Gastroesophageal sphincter (tissue), 4 donors: Measurements from ENCODE around the gene PIANP. TPM values are rescaled to one million over a fixed set of nuclear protein-coding genes. Genes with fewer than 3 reads are reported as not detected.

Source experiments
- ATAC-seq: fragments of 150-250 bp; one replicate; pipeline ENCODE4 v1.9.1; 2016; ENCODE audit warnings: mild to moderate bottlenecking, moderate library complexity
- H3K27ac ChIP-seq, 4 donors: fragments of 200-600 bp; sonication (generic) in 3 of 4; 1 replicate in 3 of 4; 2 replicates in 1 of 4; pipeline ENCODE4 v1.5.1; 2016 to 2019
- H3K27me3 ChIP-seq: fragments of 200-600 bp; sonication (generic); one replicate; pipeline ENCODE4 v1.5.1; 2019
- H3K36me3 ChIP-seq, 2 donors: fragments of 200-600 bp; sonication (generic); one replicate each; pipeline ENCODE4 v1.5.1; 2019; ENCODE audit warnings: control low read depth in 1 of 2
- H3K4me1 ChIP-seq, 3 donors: fragments of 200-600 bp; sonication (generic); 1 replicate in 2 of 3; 2 replicates in 1 of 3; pipeline ENCODE4 v1.5.1; 2016 to 2019; ENCODE audit warnings: control low read depth in 2 of 3
- H3K4me3 ChIP-seq, 2 donors: fragments of 200-600 bp; sonication (generic); one replicate each; pipeline ENCODE4 v1.5.1; 2019; ENCODE audit warnings: mild to moderate bottlenecking in 1 of 2, moderate library complexity in 1 of 2
- H3K9me3 ChIP-seq, 3 donors: fragments of 200-600 bp; sonication (generic); one replicate each; pipeline ENCODE4 v1.5.1; 2017 to 2019; ENCODE audit warnings: control low read depth in 2 of 3
- CTCF ChIP-seq, 4 experiments: fragments of 200-600 bp in 2 of 4; fragments of 450-650 bp in 2 of 4; sonication (generic) in 1 of 4; IDR thresholded peaks; one replicate each; pipeline ENCODE4 v1.5.1; 2017 to 2019; ENCODE audit warnings: antibody characterized with exemption in 4 of 4, mild to moderate bottlenecking in 2 of 4, moderate library complexity in 2 of 4
- EP300 ChIP-seq: sonication (generic); formaldehyde crosslinking; IDR thresholded peaks from one replicate; pipeline ENCODE4 v1.6.1; 2017; ENCODE audit warnings: antibody characterized with exemption, mild to moderate bottlenecking
- POLR2A ChIP-seq, 2 donors: fragments of 450-650 bp; IDR thresholded peaks; one replicate each; pipeline ENCODE4 v1.6.1; 2017; ENCODE audit warnings: antibody characterized with exemption in 2 of 2, mild to moderate bottlenecking in 2 of 2, moderate library complexity in 1 of 2
- POLR2AphosphoS5 ChIP-seq: sonication (generic); formaldehyde crosslinking; IDR thresholded peaks from one replicate; pipeline ENCODE4 v1.6.1; 2017; ENCODE audit warnings: antibody characterized with exemption
- WGBS, 2 donors: methylation state at CpG; one replicate each; pipeline ENCODE4 v1.1.5; 2018; ENCODE audit warnings: low coverage in 1 of 2; 5-methylcytosine and 5-hydroxymethylcytosine counted together
- total RNA-seq, 4 donors: library from RNA; depleted of rRNA; stranded (reverse); fragments of >200 nt; gene quantifications; one replicate each; pipeline ENCODE4 v1.1.0, GENCODE V29; 2016

The PIANP gene
- total RNA-seq, 4 donors from 2014 or later = 0.46 to 1.2 (median 0.73) TPM

GRCh38 chr12:6688543-6688998 is 12.0 kb downstream of the PIANP start:
- H3K27me3 ChIP-seq = no peaks in the 10 kb centered on the region
- H3K36me3 ChIP-seq = peaks cover 0 to 19% of the 10 kb centered on the region in 2 donors
- H3K27ac ChIP-seq = peak overlapping the region; percentile 95 to 99 (median 99)
- ATAC-seq = no peak
- WGBS, 2 donors = 0 to 7% methylated on average over 3 to 12 of the region's 13 CpGs
- H3K9me3 ChIP-seq = no peaks in the 10 kb centered on the region
- peaks cover 7 to 62% (median 17%) of the 10 kb centered on the region in 3 donors for H3K4me1 ChIP-seq
- TF ChIP-seq EP300 (no peak), CTCF (IDR thresholded peaks at IDR 0.05) (no peak), POLR2AphosphoS5 (no peak), POLR2A (IDR thresholded peaks at IDR 0.05) (no peak)
- peak overlapping the region; percentile 80 to 84 for H3K4me3 ChIP-seq

- Histone ChIP-seq H3K4me3 (no peak overlapping the region), H3K9me3 (no peaks in the 10 kb centered on the region), H3K27ac (no peak overlapping the region), H3K36me3 (peaks cover 0 to 29% of the 10 kb centered on the region in 2 donors), H3K27me3 (no peaks in the 10 kb centered on the region), H3K4me1 (peaks cover 7 to 58% (median 17%) of the 10 kb centered on the region in 3 donors)
- no peak for TF ChIP-seq CTCF (IDR thresholded peaks at IDR 0.05)
- no peak for TF ChIP-seq EP300
- no peak for TF ChIP-seq POLR2AphosphoS5
- TF ChIP-seq POLR2A (IDR thresholded peaks at IDR 0.05) = no peak
- no peak for ATAC-seq
- 50 to 59% methylated on average over 3 of the region's 3 CpGs for WGBS, 2 donors
These were observed 14.8 kb downstream of the PIANP start for GRCh38 chr12:6685814-6686213.

- Histone ChIP-seq H3K36me3 (peaks cover 0 to 39% of the 10 kb centered on the region in 2 donors), H3K9me3 (no peaks in the 10 kb centered on the region), H3K27ac (no peak overlapping the region), H3K27me3 (no peaks in the 10 kb centered on the region), H3K4me1 (peaks cover 7 to 48% (median 17%) of the 10 kb centered on the region in 3 donors), H3K4me3 (no peak overlapping the region)
- ATAC-seq = no peak
- 53 to 64% methylated on average over 5 to 6 of the region's 6 CpGs for whole genome bisulfite sequencing, 2 donors
- no peak for TF ChIP-seq EP300
- peak; percentile 17 to 40 (median 32) for TF ChIP-seq CTCF (IDR thresholded peaks at IDR 0.05)
These were observed 16.0 kb downstream of the PIANP start for GRCh38 chr12:6684609-6685008.

- H3K36me3 ChIP-seq = peaks cover 9 to 88% of the 10 kb centered on the region in 2 donors
- H3K4me1 ChIP-seq = no peaks in the 10 kb centered on the region
- WGBS, 2 donors = 93% methylated on average over 5 of the region's 5 CpGs; no CpG with 5 or more reads in 1 of the 2 donors
- H3K27me3 ChIP-seq = no peaks in the 10 kb centered on the region
- H3K27ac ChIP-seq = no peak overlapping the region
- ATAC-seq = no peak
- no peaks in the 10 kb centered on the region for H3K9me3 ChIP-seq
- no peak overlapping the region for H3K4me3 ChIP-seq
- no peak for TF ChIP-seq EP300
These were observed 23.7 kb downstream of the PIANP start for GRCh38 chr12:6676962-6677361.

- ATAC-seq = no peak
- Histone ChIP-seq H3K36me3 (peaks cover 2 to 100% of the 10 kb centered on the region in 2 donors), H3K9me3 (no peaks in the 10 kb centered on the region), H3K27ac (no peak overlapping the region), H3K27me3 (no peaks in the 10 kb centered on the region), H3K4me3 (no peak overlapping the region), H3K4me1 (no peaks in the 10 kb centered on the region)
- TF ChIP-seq CTCF (IDR thresholded peaks at IDR 0.05) = no peak
- no peak for TF ChIP-seq EP300
- TF ChIP-seq POLR2AphosphoS5 = no peak
- no peak for TF ChIP-seq POLR2A (IDR thresholded peaks at IDR 0.05)
- 84 to 91% methylated on average over 5 to 6 of the region's 18 CpGs for WGBS, 2 donors
These were observed 28.5 kb downstream of the PIANP start for GRCh38 chr12:6672143-6672542.
